H9 (cell line): ENCODE results near the gene CAV2. TPM values are rescaled to one million over a fixed set of nuclear protein-coding genes. Genes with fewer than 3 reads are reported as not detected.

ENCODE experiments used
- DNase-seq: peaks from one replicate; pipeline ENCODE4 v3.0.0-alpha.2; 2017
- H2AFZ ChIP-seq: one replicate; pipeline ENCODE4 v1.6.1; 2013; ENCODE audit warnings: mild to moderate bottlenecking, low read length, control low read depth, moderate library complexity
- H2AK5ac ChIP-seq: 2 replicates; pipeline ENCODE4 v1.6.1; 2013; ENCODE audit warnings: low read length, control low read depth, mixed read lengths; ENCODE audit not compliant: insufficient read length
- H2BK120ac ChIP-seq: one replicate; pipeline ENCODE4 v1.6.1; 2013; ENCODE audit warnings: low read depth, mild to moderate bottlenecking, low read length, control low read depth, inconsistent platforms; ENCODE audit not compliant: poor library complexity, severe bottlenecking
- H2BK12ac ChIP-seq: 2 replicates; pipeline ENCODE4 v1.6.1; 2013; ENCODE audit warnings: low read length, control low read depth, mixed read lengths, low read depth; ENCODE audit not compliant: insufficient read length
- H2BK15ac ChIP-seq: 2 replicates; pipeline ENCODE4 v1.6.1; 2013; ENCODE audit warnings: low read depth, low read length, control low read depth
- H2BK20ac ChIP-seq: one replicate; pipeline ENCODE4 v1.6.1; 2013; ENCODE audit warnings: low read depth, mild to moderate bottlenecking, low read length, control low read depth, inconsistent platforms; ENCODE audit not compliant: poor library complexity, severe bottlenecking
- H2BK5ac ChIP-seq: 2 replicates; pipeline ENCODE4 v1.6.1; 2013; ENCODE audit warnings: low read length, control low read depth, mixed read lengths; ENCODE audit not compliant: insufficient read length
- H3K14ac ChIP-seq: 2 replicates; pipeline ENCODE4 v1.6.1; 2013; ENCODE audit warnings: low read length, control low read depth; ENCODE audit not compliant: insufficient read depth
- H3K18ac ChIP-seq: 2 replicates; pipeline ENCODE4 v1.6.1; 2013; ENCODE audit warnings: low read depth, mild to moderate bottlenecking, mixed read lengths, low read length, control low read depth; ENCODE audit not compliant: insufficient read length
- H3K23ac ChIP-seq: 2 replicates; pipeline ENCODE4 v1.6.1; 2013; ENCODE audit warnings: low read length, control low read depth, mixed read lengths, low read depth; ENCODE audit not compliant: insufficient read length
- H3K23me2 ChIP-seq: 2 replicates; pipeline ENCODE4 v1.6.1; 2013; ENCODE audit warnings: low read depth, mild to moderate bottlenecking, mixed read lengths, low read length, control low read depth; ENCODE audit not compliant: insufficient read length, poor library complexity, severe bottlenecking
- H3K27ac ChIP-seq: 2 replicates; pipeline ENCODE4 v1.5.1; 2013; ENCODE audit warnings: low read length, control low read depth, mixed read lengths, low read depth; ENCODE audit not compliant: insufficient read length
- H3K27me3 ChIP-seq: 2 replicates; pipeline ENCODE4 v1.6.1; 2013; ENCODE audit warnings: low read length, control low read depth, inconsistent platforms; ENCODE audit not compliant: insufficient read depth
- H3K4ac ChIP-seq: 2 replicates; pipeline ENCODE4 v1.6.1; 2013; ENCODE audit warnings: low read depth, mild to moderate bottlenecking, control low read depth, inconsistent platforms, low read length, moderate library complexity
- H3K4me1 ChIP-seq: 2 replicates; pipeline ENCODE4 v1.6.1; 2013; ENCODE audit warnings: low read length, control low read depth, inconsistent platforms; ENCODE audit not compliant: insufficient read depth
- H3K4me2 ChIP-seq: 2 replicates; pipeline ENCODE4 v1.6.1; 2013; ENCODE audit warnings: low read length, control low read depth, mixed read lengths; ENCODE audit not compliant: insufficient read length, insufficient read depth
- H3K56ac ChIP-seq: 2 replicates; pipeline ENCODE4 v1.6.1; 2013; ENCODE audit warnings: low read depth, mild to moderate bottlenecking, mixed read lengths, low read length, control low read depth; ENCODE audit not compliant: insufficient read length
- H3K79me1 ChIP-seq: 2 replicates; pipeline ENCODE4 v1.6.1; 2013; ENCODE audit warnings: low read depth, mild to moderate bottlenecking, moderate library complexity, low read length, control low read depth, inconsistent platforms; ENCODE audit not compliant: insufficient read depth, poor library complexity, severe bottlenecking
- H3K79me2 ChIP-seq: 2 replicates; pipeline ENCODE4 v1.6.1; 2013; ENCODE audit warnings: low read length, control low read depth, inconsistent platforms; ENCODE audit not compliant: insufficient read depth
- H3K9ac ChIP-seq: 2 replicates; pipeline ENCODE4 v1.6.1; 2013; ENCODE audit warnings: low read length, control low read depth, mixed read lengths; ENCODE audit not compliant: insufficient read length; ENCODE audit errors: extremely low read depth
- H3K9me3 ChIP-seq: one replicate; pipeline ENCODE4 v1.6.1; 2013; ENCODE audit warnings: low read depth, low read length, inconsistent platforms; ENCODE audit not compliant: control insufficient read depth
- H3T11ph ChIP-seq: one replicate; pipeline ENCODE4 v1.6.1; 2013; ENCODE audit warnings: mild to moderate bottlenecking, low read length, control low read depth, inconsistent platforms
- H4K20me1 ChIP-seq: one replicate; pipeline ENCODE4 v1.6.1; 2013; ENCODE audit not compliant: control insufficient read depth, insufficient read length, insufficient read depth
- H4K5ac ChIP-seq: 2 replicates; pipeline ENCODE4 v1.6.1; 2013; ENCODE audit warnings: low read depth, mild to moderate bottlenecking, mixed read lengths, low read length, control low read depth; ENCODE audit not compliant: insufficient read length
- H4K8ac ChIP-seq: replicated peaks from 2 replicates; pipeline ENCODE4 v1.6.1; 2013; ENCODE audit warnings: low read length, control low read depth, mixed read lengths, low read depth; ENCODE audit not compliant: insufficient read length
- H4K91ac ChIP-seq: 2 replicates; pipeline ENCODE4 v1.6.1; 2013; ENCODE audit warnings: low read depth, mild to moderate bottlenecking, moderate library complexity, mixed read lengths, low read length, control low read depth; ENCODE audit not compliant: insufficient read length
- H3K27ac Mint-ChIP-seq, 3 experiments: 2 replicates in 2 of 3; 3 replicates in 1 of 3; pipeline ENCODE4 v1.8.0; 2020 to 2021; ENCODE audit warnings: mixed read lengths in 3 of 3, mild to moderate bottlenecking in 1 of 3, moderate library complexity in 1 of 3
- H3K27me3 Mint-ChIP-seq: 2 replicates; pipeline ENCODE4 v1.8.0; 2021; ENCODE audit warnings: low read depth, mild to moderate bottlenecking, moderate library complexity, mixed read lengths
- H3K36me3 Mint-ChIP-seq, 3 experiments: 2 replicates in 2 of 3; 3 replicates in 1 of 3; pipeline ENCODE4 v1.8.0; 2020 to 2021; ENCODE audit warnings: low read depth in 3 of 3, mixed read lengths in 3 of 3; ENCODE audit not compliant: insufficient read depth in 1 of 3
- H3K4me1 Mint-ChIP-seq, 2 experiments: 2 replicates each; pipeline ENCODE4 v1.8.0; 2020; ENCODE audit warnings: mixed read lengths in 2 of 2
- H3K4me3 Mint-ChIP-seq, 2 experiments: 2 replicates in 1 of 2; 3 replicates in 1 of 2; pipeline ENCODE4 v1.8.0; 2020 to 2021; ENCODE audit warnings: mild to moderate bottlenecking in 2 of 2, mixed read lengths in 2 of 2, moderate library complexity in 1 of 2
- H3K9me3 Mint-ChIP-seq, 2 experiments: 2 replicates in 1 of 2; 3 replicates in 1 of 2; pipeline ENCODE4 v1.8.0; 2020; ENCODE audit warnings: mild to moderate bottlenecking in 2 of 2, mixed read lengths in 2 of 2, moderate library complexity in 1 of 2
- WGBS: extraction: QIAGEN DNeasy Blood & Tissue Kit; methylation state at CpG from one replicate; pipeline ENCODE4 v1.1.7; 2013; ENCODE audit warnings: missing lambda C conversion rate, low lambda C conversion rate, mixed read lengths; ENCODE audit not compliant: insufficient read length; ENCODE audit errors: extremely low coverage; 5-methylcytosine and 5-hydroxymethylcytosine counted together
- total RNA-seq: library from RNA; stranded (reverse); gene quantifications from 2 replicates; pipeline ENCODE4 v1.2.1, GENCODE V29; 2021
- TF ChIP-seq, protein P1 (sequence below): fragments of 200-600 bp; sonication (generic); conservative IDR thresholded peaks from 3 replicates; pipeline ENCODE4 v1.8.0; 2021; ENCODE audit warnings: antibody characterized with exemption, mild to moderate bottlenecking

Gene CAV2
- total RNA-seq, 1 experiment from 2014 or later, result 3.7 TPM

DNA sequence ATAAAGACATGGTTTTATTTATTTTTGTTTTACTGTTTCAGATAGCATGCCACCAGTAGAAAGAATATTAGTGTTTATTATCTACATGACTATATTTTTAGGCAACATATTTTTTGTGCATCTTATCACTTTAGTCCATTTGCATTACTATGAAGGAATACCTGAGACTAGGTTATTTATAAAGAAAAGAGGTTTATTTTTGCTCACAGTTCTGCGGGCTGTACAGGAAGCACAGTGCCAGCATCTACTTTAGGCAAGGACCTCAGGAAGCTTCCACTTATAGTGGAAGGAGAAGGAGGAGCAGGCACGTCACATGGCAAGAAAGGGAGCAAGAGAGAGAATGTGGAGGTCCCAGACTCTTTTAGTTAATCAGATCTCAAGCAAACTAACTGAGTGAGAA lies 5.7 kb downstream of the CAV2 start:
- H3K9me3 ChIP-seq, result no peaks in the 10 kb centered on the region
- H2BK12ac ChIP-seq, result no peak overlapping the region
- Mint-ChIP-seq H3K27ac (no peak overlapping the region), H3K4me3 (no peak overlapping the region), H3K27me3 (peaks cover 14% of the 10 kb centered on the region), H3K36me3 (no peaks in the 10 kb centered on the region), H3K4me1 (peaks cover 7 to 12% of the 10 kb centered on the region in 2 experiments), H3K9me3 (no peaks in the 10 kb centered on the region)
- H2BK5ac ChIP-seq, result no peak overlapping the region
- H2BK20ac ChIP-seq, result no peak overlapping the region
- H3K4me1 ChIP-seq, result no peaks in the 10 kb centered on the region
- H3K27me3 ChIP-seq, result no peaks in the 10 kb centered on the region; the same call in 1 of the 2 replicates
- no peak overlapping the region for H3K23ac ChIP-seq
- no CpG with 5 or more reads among the region's 2 CpGs for WGBS
- no peak for DNase-seq
- H3K18ac ChIP-seq, result no peak overlapping the region
- H4K8ac ChIP-seq, result no peak overlapping the region
- H2BK120ac ChIP-seq, result no peak overlapping the region
- H3K27ac ChIP-seq, result no peak overlapping the region
- no peak overlapping the region for H4K91ac ChIP-seq
- H3K79me1 ChIP-seq, result no peaks in the 10 kb centered on the region
- H4K20me1 ChIP-seq, result no peaks in the 10 kb centered on the region
- no peaks in the 10 kb centered on the region for H3K79me2 ChIP-seq
- H3K4ac ChIP-seq, result no peak overlapping the region
- H2AK5ac ChIP-seq, result no peak overlapping the region
- H3K9ac ChIP-seq, result no peak overlapping the region
- H4K5ac ChIP-seq, result no peak overlapping the region
- H3K56ac ChIP-seq, result no peak overlapping the region
- H3T11ph ChIP-seq, result no peak overlapping the region
- H3K23me2 ChIP-seq, result peaks cover 3% of the 10 kb centered on the region
- H3K14ac ChIP-seq, result no peak overlapping the region
- H3K4me2 ChIP-seq, result no peak overlapping the region
- H2AFZ ChIP-seq, result no peak overlapping the region
- TF ChIP-seq, protein P1, sequence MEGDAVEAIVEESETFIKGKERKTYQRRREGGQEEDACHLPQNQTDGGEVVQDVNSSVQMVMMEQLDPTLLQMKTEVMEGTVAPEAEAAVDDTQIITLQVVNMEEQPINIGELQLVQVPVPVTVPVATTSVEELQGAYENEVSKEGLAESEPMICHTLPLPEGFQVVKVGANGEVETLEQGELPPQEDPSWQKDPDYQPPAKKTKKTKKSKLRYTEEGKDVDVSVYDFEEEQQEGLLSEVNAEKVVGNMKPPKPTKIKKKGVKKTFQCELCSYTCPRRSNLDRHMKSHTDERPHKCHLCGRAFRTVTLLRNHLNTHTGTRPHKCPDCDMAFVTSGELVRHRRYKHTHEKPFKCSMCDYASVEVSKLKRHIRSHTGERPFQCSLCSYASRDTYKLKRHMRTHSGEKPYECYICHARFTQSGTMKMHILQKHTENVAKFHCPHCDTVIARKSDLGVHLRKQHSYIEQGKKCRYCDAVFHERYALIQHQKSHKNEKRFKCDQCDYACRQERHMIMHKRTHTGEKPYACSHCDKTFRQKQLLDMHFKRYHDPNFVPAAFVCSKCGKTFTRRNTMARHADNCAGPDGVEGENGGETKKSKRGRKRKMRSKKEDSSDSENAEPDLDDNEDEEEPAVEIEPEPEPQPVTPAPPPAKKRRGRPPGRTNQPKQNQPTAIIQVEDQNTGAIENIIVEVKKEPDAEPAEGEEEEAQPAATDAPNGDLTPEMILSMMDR, result no peak
- no peak overlapping the region for H2BK15ac ChIP-seq
